AML-193 (cell line): ENCODE results near the gene SLC7A1.

Experiments
- DNase-seq, 2 experiments: peaks; one replicate each; lab custom pipeline; 2025; lab: John Stamatoyannopoulos, UW

Gene SLC7A1

GRCh38 chr13:29583073-29583785 lies 12.3 kb downstream of the SLC7A1 start:
- no peak for DNase-seq

GRCh38 chr13:29582171-29582570 lies 13.3 kb downstream of the SLC7A1 start:
- DNase-seq = no peak

GRCh38 chr13:29581666-29582065 lies 13.8 kb downstream of the SLC7A1 start:
- no peak for DNase-seq

GRCh38 chr13:29579094-29579493 lies 16.4 kb downstream of the SLC7A1 start:
- DNase-seq = no peak

- DNase-seq = no peak
Observed at GRCh38 chr13:29578300-29579085, 17.0 kb downstream of the SLC7A1 start.

GRCh38 chr13:29577136-29578051 lies 18.1 kb downstream of the SLC7A1 start:
- no peak for DNase-seq

GRCh38 chr13:29576581-29576980 lies 18.9 kb downstream of the SLC7A1 start:
- DNase-seq = no peak

- DNase-seq = no peak
Observed at GRCh38 chr13:29575098-29575497, 20.4 kb downstream of the SLC7A1 start.

- DNase-seq = peak; percentile 54 to 66
Observed at GRCh38 chr13:29573190-29573589, 22.3 kb downstream of the SLC7A1 start.

- no peak for DNase-seq
Observed at GRCh38 chr13:29572575-29572974, 22.9 kb downstream of the SLC7A1 start.

- DNase-seq = no peak
Observed at GRCh38 chr13:29571876-29572570, 23.5 kb downstream of the SLC7A1 start.

GRCh38 chr13:29570051-29570654 lies 25.3 kb downstream of the SLC7A1 start:
- DNase-seq = no peak

GRCh38 chr13:29569253-29570050 lies 26.0 kb downstream of the SLC7A1 start:
- no peak for DNase-seq

- no peak for DNase-seq
Observed at GRCh38 chr13:29568731-29569130, 26.8 kb downstream of the SLC7A1 start.

GRCh38 chr13:29567411-29567810 lies 28.1 kb downstream of the SLC7A1 start:
- no peak for DNase-seq

- no peak for DNase-seq
Observed at GRCh38 chr13:29566206-29566605, 29.3 kb downstream of the SLC7A1 start.

GRCh38 chr13:29564818-29565217 lies 30.7 kb downstream of the SLC7A1 start:
- no peak for DNase-seq

- no peak for DNase-seq
Observed at GRCh38 chr13:29564373-29564772, 31.1 kb downstream of the SLC7A1 start.

- no peak for DNase-seq
Observed at GRCh38 chr13:29563941-29564340, 31.5 kb downstream of the SLC7A1 start.

GRCh38 chr13:29562786-29563438 lies 32.6 kb downstream of the SLC7A1 start:
- DNase-seq = no peak
